ENCODE results near the gene STXBP6.

STXBP6 gene

DNA sequence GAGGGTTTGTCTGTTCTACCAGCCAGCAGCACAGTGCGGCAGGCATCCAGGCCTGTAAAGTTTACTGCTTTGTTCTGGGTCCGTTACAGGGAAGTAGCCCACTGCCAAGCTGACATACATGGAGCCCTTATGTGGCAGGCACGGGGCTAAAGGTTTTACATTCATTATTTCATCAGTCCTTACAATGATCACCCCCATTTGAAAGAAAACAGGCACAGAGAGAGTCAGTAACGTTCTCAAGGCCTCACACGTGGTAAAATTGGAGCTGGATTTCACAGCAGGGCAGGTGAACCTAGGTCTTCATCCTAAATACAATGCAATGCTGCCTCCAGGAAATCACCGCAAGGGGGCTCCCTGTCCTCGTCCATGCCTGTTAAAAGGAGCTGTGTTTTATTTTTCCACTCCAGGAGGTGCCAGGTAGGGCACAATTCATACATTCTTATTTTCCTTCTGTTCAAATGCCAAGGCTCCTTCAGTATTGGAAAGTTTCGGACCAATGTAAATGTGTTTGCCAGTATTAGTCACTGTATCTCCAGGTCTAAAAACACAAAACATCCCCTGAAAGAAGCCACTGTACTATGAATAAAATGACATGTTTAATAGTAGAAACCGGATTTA is 243.8 kb downstream of the STXBP6 start (continued):
- TF ChIP-seq AEBP2 (tag by site-specific recombination; IDR thresholded peaks at IDR 0.05; ENCODE audit: borderline replicate concordance) (no peak), ZNF184 (tag by site-specific recombination; IDR thresholded peaks at IDR 0.05) (no peak), ZNF521 (tag by site-specific recombination; IDR thresholded peaks at IDR 0.05) (no peak), ZNF747 (tag by site-specific recombination; IDR thresholded peaks at IDR 0.05) (no peak), ZNF658 (tag by site-specific recombination; IDR thresholded peaks at IDR 0.05) (no peak), ZNF654 (tag by site-specific recombination; IDR thresholded peaks at IDR 0.05; ENCODE audit: low read depth) (peak; percentile 65), GLIS1 (tag by site-specific recombination; IDR thresholded peaks at IDR 0.05) (peak; percentile 9; the same call in 1 of the 2 replicates)

DNA sequence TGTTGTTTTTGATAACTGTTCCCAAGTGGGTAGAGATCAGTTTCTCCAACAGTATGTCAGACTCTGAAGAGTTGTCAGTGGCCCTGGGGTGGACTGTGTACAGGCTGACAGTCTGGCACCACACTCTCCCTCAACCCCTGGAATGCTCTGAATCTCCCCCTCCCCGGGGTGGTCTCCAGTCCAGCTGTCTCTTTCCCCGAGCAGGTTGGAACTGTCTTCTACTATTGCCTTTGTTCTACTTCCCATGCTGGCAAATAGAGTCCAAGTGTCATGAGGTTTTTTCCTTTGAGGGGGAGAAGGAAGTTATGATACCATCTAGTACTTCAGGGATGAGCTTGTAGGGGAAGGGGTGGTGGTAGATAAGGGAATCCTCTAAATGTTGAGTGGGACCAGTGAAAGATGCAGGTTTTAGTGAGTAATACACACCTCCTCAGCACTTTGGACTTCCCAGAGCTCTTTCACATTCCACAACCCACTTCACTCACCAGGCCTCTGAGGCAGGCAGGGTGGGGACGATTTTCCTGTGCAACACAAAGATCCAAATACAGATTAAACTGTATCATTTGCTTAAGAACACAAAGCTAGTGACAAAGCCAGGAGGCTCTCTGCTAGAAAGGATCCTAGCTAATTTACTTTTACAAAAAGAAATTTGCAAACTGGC is 245.3 kb downstream of the STXBP6 start:
- Histone ChIP-seq H3K4me1 (ENCODE audit: control insufficient read depth, insufficient read depth, low read length) (no peaks in the 10 kb centered on the region; the same call in 1 of the 2 replicates), H3K36me3 (ENCODE audit: control insufficient read depth in 2 of 2, insufficient read depth in 1 of 2, low read length in 2 of 2) (no peaks in the 10 kb centered on the region), H3K27ac (ENCODE audit: extremely low read depth, low read depth, low read length) (no peak overlapping the region), H3K9me3 (ENCODE audit: control insufficient read depth, insufficient read depth, low read depth, low read length) (no peaks in the 10 kb centered on the region), H3K4me3 (ENCODE audit: low read depth, low read length) (no peak overlapping the region)
- no peak for TF ChIP-seq ZNF140 (tag by site-specific recombination; IDR thresholded peaks at IDR 0.05)
- TF ChIP-seq ZNF2 (tag by site-specific recombination; IDR thresholded peaks at IDR 0.05) = no peak
- TF ChIP-seq WT1 (tag by site-specific recombination; IDR thresholded peaks at IDR 0.05) = no peak
- TF ChIP-seq KLF7 (tag by site-specific recombination; IDR thresholded peaks at IDR 0.05; ENCODE audit: borderline replicate concordance) = no peak
- no peak for TF ChIP-seq ZNF132 (tag by site-specific recombination; IDR thresholded peaks at IDR 0.05; ENCODE audit: borderline replicate concordance)
- no peak for TF ChIP-seq YY1 (tag by site-specific recombination; IDR thresholded peaks at IDR 0.05)
- no peak for TF ChIP-seq ZNF426 (tag by site-specific recombination; IDR thresholded peaks at IDR 0.05)
- no peak for TF ChIP-seq ZNF621 (tag by site-specific recombination; IDR thresholded peaks at IDR 0.05)
- ChIA-PET CTCF (interaction anchor here (0.6 to 3.4 kb wide), 13 partner anchors 10 to 574 kb away, joined by 3 to 75 read pairs (median 8); no protein-coding TSS in a partner anchor), POLR2A (no interaction called here)

- Histone ChIP-seq H3K36me3 (ENCODE audit: control insufficient read depth in 2 of 2, insufficient read depth in 1 of 2, low read length in 2 of 2) (no peaks in the 10 kb centered on the region), H3K4me1 (ENCODE audit: control insufficient read depth, insufficient read depth, low read length) (no peaks in the 10 kb centered on the region; the same call in 1 of the 2 replicates), H3K27ac (ENCODE audit: extremely low read depth, low read depth, low read length) (no peak overlapping the region), H3K4me3 (ENCODE audit: low read depth, low read length) (no peak overlapping the region), H3K9me3 (ENCODE audit: control insufficient read depth, insufficient read depth, low read depth, low read length) (no peaks in the 10 kb centered on the region)
- ChIA-PET CTCF (interaction anchor here (1.0 to 3.1 kb wide), 4 partner anchors 235 to 348 kb away, joined by 3 to 43 read pairs (median 20); no protein-coding TSS in a partner anchor), POLR2A (no interaction called here)
- TF ChIP-seq ZNF629 (tag by site-specific recombination; IDR thresholded peaks at IDR 0.05) (no peak), ZNF561 (tag by site-specific recombination; IDR thresholded peaks at IDR 0.05; ENCODE audit: borderline replicate concordance) (no peak), GFI1B (tag by site-specific recombination; IDR thresholded peaks at IDR 0.05) (no peak), ZNF184 (tag by site-specific recombination; IDR thresholded peaks at IDR 0.05) (no peak), ZNF274 (IDR thresholded peaks at IDR 0.05; ENCODE audit: low read length) (no peak), ZNF274 (tag by site-specific recombination; IDR thresholded peaks at IDR 0.05; ENCODE audit: borderline replicate concordance) (no peak), SP7 (tag by site-specific recombination; IDR thresholded peaks at IDR 0.05) (no peak), GLIS2 (tag by site-specific recombination; IDR thresholded peaks at IDR 0.05) (no peak), ZEB2 (tag by site-specific recombination; IDR thresholded peaks at IDR 0.05) (no peak), ZNF626 (tag by site-specific recombination; IDR thresholded peaks at IDR 0.05) (no peak)
- TF ChIP-seq, protein P1, sequence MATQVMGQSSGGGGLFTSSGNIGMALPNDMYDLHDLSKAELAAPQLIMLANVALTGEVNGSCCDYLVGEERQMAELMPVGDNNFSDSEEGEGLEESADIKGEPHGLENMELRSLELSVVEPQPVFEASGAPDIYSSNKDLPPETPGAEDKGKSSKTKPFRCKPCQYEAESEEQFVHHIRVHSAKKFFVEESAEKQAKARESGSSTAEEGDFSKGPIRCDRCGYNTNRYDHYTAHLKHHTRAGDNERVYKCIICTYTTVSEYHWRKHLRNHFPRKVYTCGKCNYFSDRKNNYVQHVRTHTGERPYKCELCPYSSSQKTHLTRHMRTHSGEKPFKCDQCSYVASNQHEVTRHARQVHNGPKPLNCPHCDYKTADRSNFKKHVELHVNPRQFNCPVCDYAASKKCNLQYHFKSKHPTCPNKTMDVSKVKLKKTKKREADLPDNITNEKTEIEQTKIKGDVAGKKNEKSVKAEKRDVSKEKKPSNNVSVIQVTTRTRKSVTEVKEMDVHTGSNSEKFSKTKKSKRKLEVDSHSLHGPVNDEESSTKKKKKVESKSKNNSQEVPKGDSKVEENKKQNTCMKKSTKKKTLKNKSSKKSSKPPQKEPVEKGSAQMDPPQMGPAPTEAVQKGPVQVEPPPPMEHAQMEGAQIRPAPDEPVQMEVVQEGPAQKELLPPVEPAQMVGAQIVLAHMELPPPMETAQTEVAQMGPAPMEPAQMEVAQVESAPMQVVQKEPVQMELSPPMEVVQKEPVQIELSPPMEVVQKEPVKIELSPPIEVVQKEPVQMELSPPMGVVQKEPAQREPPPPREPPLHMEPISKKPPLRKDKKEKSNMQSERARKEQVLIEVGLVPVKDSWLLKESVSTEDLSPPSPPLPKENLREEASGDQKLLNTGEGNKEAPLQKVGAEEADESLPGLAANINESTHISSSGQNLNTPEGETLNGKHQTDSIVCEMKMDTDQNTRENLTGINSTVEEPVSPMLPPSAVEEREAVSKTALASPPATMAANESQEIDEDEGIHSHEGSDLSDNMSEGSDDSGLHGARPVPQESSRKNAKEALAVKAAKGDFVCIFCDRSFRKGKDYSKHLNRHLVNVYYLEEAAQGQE (tag by site-specific recombination; IDR thresholded peaks at IDR 0.05) = no peak
- TF ChIP-seq, protein P2, sequence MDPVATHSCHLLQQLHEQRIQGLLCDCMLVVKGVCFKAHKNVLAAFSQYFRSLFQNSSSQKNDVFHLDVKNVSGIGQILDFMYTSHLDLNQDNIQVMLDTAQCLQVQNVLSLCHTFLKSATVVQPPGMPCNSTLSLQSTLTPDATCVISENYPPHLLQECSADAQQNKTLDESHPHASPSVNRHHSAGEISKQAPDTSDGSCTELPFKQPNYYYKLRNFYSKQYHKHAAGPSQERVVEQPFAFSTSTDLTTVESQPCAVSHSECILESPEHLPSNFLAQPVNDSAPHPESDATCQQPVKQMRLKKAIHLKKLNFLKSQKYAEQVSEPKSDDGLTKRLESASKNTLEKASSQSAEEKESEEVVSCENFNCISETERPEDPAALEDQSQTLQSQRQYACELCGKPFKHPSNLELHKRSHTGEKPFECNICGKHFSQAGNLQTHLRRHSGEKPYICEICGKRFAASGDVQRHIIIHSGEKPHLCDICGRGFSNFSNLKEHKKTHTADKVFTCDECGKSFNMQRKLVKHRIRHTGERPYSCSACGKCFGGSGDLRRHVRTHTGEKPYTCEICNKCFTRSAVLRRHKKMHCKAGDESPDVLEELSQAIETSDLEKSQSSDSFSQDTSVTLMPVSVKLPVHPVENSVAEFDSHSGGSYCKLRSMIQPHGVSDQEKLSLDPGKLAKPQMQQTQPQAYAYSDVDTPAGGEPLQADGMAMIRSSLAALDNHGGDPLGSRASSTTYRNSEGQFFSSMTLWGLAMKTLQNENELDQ (tag by site-specific recombination; IDR thresholded peaks at IDR 0.05; ENCODE audit: low read depth) = no peak
Observed at GRCh38 chr14:24803933-24804494, 245.9 kb downstream of the STXBP6 start.

Measured in HEK293 (cell line).